ENCODE results near the gene SDHB.

DNA sequence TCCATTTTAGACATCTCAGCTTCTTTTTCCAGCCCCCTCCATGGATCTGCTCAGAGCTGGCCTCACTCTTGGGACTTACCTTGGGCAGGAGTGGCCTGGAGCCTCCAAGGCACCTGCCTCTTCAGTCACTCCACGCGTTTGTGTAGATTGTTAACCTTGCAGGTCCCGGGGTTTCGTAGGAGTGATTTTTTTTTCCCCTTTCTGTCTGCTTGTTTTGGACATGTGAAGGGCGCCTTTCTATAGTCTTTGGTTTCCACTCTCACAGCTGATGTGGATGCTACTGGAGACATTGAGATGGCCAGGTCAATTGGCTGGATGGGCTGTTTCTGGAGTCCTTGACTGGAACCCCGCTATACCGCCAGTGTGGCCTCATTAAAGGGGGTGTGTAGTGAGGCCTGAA, 2.0 kb upstream of the SDHB start:
- TF ChIP-seq, protein P1, sequence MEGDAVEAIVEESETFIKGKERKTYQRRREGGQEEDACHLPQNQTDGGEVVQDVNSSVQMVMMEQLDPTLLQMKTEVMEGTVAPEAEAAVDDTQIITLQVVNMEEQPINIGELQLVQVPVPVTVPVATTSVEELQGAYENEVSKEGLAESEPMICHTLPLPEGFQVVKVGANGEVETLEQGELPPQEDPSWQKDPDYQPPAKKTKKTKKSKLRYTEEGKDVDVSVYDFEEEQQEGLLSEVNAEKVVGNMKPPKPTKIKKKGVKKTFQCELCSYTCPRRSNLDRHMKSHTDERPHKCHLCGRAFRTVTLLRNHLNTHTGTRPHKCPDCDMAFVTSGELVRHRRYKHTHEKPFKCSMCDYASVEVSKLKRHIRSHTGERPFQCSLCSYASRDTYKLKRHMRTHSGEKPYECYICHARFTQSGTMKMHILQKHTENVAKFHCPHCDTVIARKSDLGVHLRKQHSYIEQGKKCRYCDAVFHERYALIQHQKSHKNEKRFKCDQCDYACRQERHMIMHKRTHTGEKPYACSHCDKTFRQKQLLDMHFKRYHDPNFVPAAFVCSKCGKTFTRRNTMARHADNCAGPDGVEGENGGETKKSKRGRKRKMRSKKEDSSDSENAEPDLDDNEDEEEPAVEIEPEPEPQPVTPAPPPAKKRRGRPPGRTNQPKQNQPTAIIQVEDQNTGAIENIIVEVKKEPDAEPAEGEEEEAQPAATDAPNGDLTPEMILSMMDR (IDR thresholded peaks at IDR 0.05) = no peak
- TF ChIP-seq POLR2A (IDR thresholded peaks at IDR 0.05) = no peak
